Erythroblast (primary cell): ENCODE data around the gene THAP7.

Experiments used
- GATA1 ChIP-seq: IDR thresholded peaks from 2 replicates; pipeline ENCODE4 v1.6.1; 2011; ENCODE audit warnings: low read depth, mild to moderate bottlenecking, control low read depth, low read length, moderate library complexity
- POLR2A ChIP-seq: IDR thresholded peaks from 2 replicates; pipeline ENCODE4 v1.6.1; 2011; ENCODE audit warnings: mild to moderate bottlenecking, low read length

DNA sequence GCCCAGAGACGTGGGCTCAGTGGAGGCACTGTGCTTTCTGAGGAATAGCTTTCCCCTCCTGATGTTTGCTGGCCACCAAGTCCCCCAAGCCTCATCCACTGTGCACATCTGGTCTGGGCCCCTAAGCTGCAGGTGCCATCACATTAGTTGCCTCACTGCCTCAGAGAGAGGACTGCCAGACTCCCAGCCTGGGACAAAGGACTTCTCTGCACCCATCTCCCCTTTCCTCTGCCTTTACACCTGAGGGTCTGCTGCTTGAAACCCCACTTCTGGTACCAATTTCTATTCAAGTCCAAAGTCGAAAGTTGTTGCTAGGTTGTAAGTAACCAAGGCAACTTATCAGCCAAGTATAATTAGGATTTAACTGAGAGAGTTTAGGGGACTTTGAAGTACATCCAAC lies 23.5 kb downstream of the THAP7 start:
- TF ChIP-seq POLR2A (no peak), GATA1 (no peak)
